ENCODE data around the gene RGS2. TPM values are rescaled to one million over a fixed set of nuclear protein-coding genes. Genes with fewer than 3 reads are reported as not detected.

Gene RGS2
- total and polyA plus RNA-seq, 2 of the 4 experiments (the other 2 are of a cell fraction), result 13.5 to 19.7 TPM

GRCh38 chr1:192814805-192815204 is 6.0 kb downstream of the RGS2 start:
- H3K9me3 ChIP-seq (ENCODE audit: control insufficient read depth, insufficient read depth, low read length), result no peaks in the 10 kb centered on the region
- POLR2A ChIA-PET (ENCODE audit: unreplicated experiment), result interaction anchor here (0.6 kb wide), 1 partner anchor 244 kb away, joined by 3 read pairs; the partner anchor contains the start of gene UCHL5
- H3K36me3 ChIP-seq (ENCODE audit: control insufficient read depth, insufficient read depth, low read length), result peaks cover 11% of the 10 kb centered on the region
- dilution Hi-C loops (cut with HindIII; ENCODE audit: low sequenced_read_pairs, unreplicated experiment), result loop anchor here (25.0 kb wide), 1 partner anchor 197 kb away; no protein-coding TSS in a partner anchor
- H3K14ac ChIP-seq (replicated peaks; ENCODE audit: low read depth, low read length), result no peak overlapping the region
- no peak overlapping the region; the same call in 1 of the 2 replicates for H3K56ac ChIP-seq (ENCODE audit: extremely low read depth, insufficient read depth, low read length)
- H2AFZ ChIP-seq (replicated peaks; ENCODE audit: low read length, poor library complexity), result no peak overlapping the region
- H4K8ac ChIP-seq (ENCODE audit: low read depth in 2 of 2, low read length in 2 of 2), result no peak overlapping the region
- no peaks in the 10 kb centered on the region; the same call in none of the 2 replicates for H3K4me1 ChIP-seq (ENCODE audit: control insufficient read depth, insufficient read depth, low read length)
- H2AK5ac ChIP-seq (ENCODE audit: low read depth, low read length), result no peak overlapping the region
- H3K27ac ChIP-seq (ENCODE audit: insufficient read depth, low read length), result no peak overlapping the region
- CTCF ChIA-PET, result no interaction called here
- no peak overlapping the region for H3K4me3 ChIP-seq (ENCODE audit: insufficient read depth, low read depth, low read length)
- peaks cover 4% of the 10 kb centered on the region in 2 experiments; a peak in 1 of 4 replicates for H3K79me1 ChIP-seq (ENCODE audit: low read depth in 1 of 2, low read length in 2 of 2)
- no peak overlapping the region for H3K4me2 ChIP-seq (ENCODE audit: low read depth, low read length)
- H2AK9ac ChIP-seq (replicated peaks; ENCODE audit: low read depth, low read length, poor library complexity), result no peak overlapping the region
- BruUV-seq (replicated peaks), result no TSS peak
- in situ Hi-C loops (cut with MboI; ENCODE audit: low sequenced_read_pairs), result loop anchor here (5.0 kb wide), 1 partner anchor 207 kb away; no protein-coding TSS in a partner anchor
- no peaks in the 10 kb centered on the region for H3K27me3 ChIP-seq (ENCODE audit: control insufficient read depth, insufficient read depth, low read length)
- DNase-seq (no peak), ATAC-seq (ENCODE audit: low read depth) (no peak)
- H4K20me1 ChIP-seq (ENCODE audit: insufficient read depth, low read length), result peaks cover 5% of the 10 kb centered on the region; the same call in 1 of the 2 replicates
- H2BK20ac ChIP-seq (ENCODE audit: low read depth, low read length), result no peak overlapping the region
- H3K9me1 ChIP-seq (ENCODE audit: insufficient read depth, low read length), result peaks cover 3% of the 10 kb centered on the region; the same call in 1 of the 2 replicates
- H3K23ac ChIP-seq (ENCODE audit: low read depth, low read length), result no peak overlapping the region
- no peak overlapping the region for H3K4ac ChIP-seq (ENCODE audit: low read depth, low read length)
- no peak overlapping the region for H2BK5ac ChIP-seq (ENCODE audit: low read depth, low read length, poor library complexity, severe bottlenecking)
- intact Hi-C loops (cut with micrococcal nuclease), result no loop called here
- no peak overlapping the region for H4K91ac ChIP-seq (ENCODE audit: insufficient read depth, low read depth, low read length)
- H2BK120ac ChIP-seq (ENCODE audit: low read depth, low read length), result no peak overlapping the region
- no peak overlapping the region for H4K5ac ChIP-seq (ENCODE audit: low read depth, low read length)
- H3K18ac ChIP-seq (ENCODE audit: low read depth, low read length), result no peak overlapping the region
- WGBS, 2 experiments (ENCODE audit: extremely low coverage in 2 of 2, insufficient read length in 1 of 2), result no CpG with 5 or more reads among the region's 1 CpG
- no peak overlapping the region for H2BK15ac ChIP-seq (ENCODE audit: low read depth, low read length)
- TF ChIP-seq NFE2L2 (IDR thresholded peaks at IDR 0.05; ENCODE audit: low read depth, low read length) (no peak), MAFK (IDR thresholded peaks at IDR 0.05; ENCODE audit: low read depth, low read length) (no peak), USF2 (IDR thresholded peaks at IDR 0.05; ENCODE audit: low read depth, low read length) (no peak)
- no peak overlapping the region for H3K9ac ChIP-seq (ENCODE audit: low read depth, low read length)
